ENCODE measurements around the gene CUX1. TPM values are rescaled to one million over a fixed set of nuclear protein-coding genes. Genes with fewer than 3 reads are reported as not detected.

Gene CUX1
- total RNA-seq, 4 donors from 2014 or later = 64.1 to 142 (median 111) TPM

DNA sequence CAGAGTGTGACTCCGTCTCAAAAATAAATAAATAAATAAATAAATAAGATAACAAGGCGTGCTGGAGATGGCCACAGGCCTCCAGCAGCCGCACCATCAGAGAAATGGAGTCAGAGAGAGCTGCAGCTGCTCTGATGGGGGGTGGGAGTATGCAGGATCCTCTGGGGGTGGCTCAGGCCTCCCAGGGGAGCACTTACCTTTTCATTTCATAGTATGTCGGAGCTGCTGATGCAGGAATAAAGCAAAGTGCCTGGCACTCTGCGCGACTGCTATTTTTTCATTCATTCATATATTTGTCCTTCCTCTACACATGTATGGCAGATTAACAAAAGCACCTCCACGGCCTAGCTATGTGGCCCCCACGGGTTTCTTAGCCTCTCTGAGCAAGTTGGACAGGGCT is 175.9 kb downstream of the CUX1 start:
- Histone ChIP-seq H3K27ac (no peak overlapping the region), H3K4me1 (peaks cover 0 to 10% (median 0%) of the 10 kb centered on the region in 4 donors)
- DNase-seq = no peak

DNA sequence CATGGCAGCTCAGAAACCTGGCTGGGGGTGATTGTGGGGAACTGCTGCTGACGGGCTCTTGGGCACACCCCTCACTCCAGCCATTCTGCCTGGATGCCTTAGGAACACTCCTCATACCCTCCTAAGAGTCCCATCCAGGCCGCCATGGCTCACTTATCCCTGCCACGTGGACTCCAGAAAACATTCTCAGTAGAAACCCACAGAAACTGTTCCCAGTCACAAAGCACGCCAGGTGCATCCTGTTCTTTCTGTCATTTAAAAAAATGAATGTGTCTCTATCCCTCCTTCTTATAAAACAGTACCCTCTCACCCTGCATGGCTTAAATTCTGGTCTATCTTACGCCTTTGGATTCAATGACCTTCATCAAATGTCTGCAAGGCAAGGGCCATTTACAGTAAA is 177.7 kb downstream of the CUX1 start:
- no peaks in the 10 kb centered on the region for H3K36me3 ChIP-seq
- peak in 1 of 3 donors; percentile 20 for DNase-seq
- H3K9me3 ChIP-seq = no peaks in the 10 kb centered on the region
- TF ChIP-seq POLR2A (IDR thresholded peaks at IDR 0.05) (no peak), CTCF (IDR thresholded peaks at IDR 0.05) (no peak)
- H3K27me3 ChIP-seq = no peaks in the 10 kb centered on the region
- no peak overlapping the region for H3K4me3 ChIP-seq
- no peaks in the 10 kb centered on the region for H3K4me1 ChIP-seq
- H3K27ac ChIP-seq = no peak overlapping the region

More for the DNA sequence above, 175.9 kb downstream of the CUX1 start:
- Histone ChIP-seq H3K36me3 (no peaks in the 10 kb centered on the region), H3K9me3 (no peaks in the 10 kb centered on the region), H3K4me3 (no peak overlapping the region), H3K27me3 (no peaks in the 10 kb centered on the region)
- TF ChIP-seq CTCF (IDR thresholded peaks at IDR 0.05) (no peak), POLR2A (IDR thresholded peaks at IDR 0.05) (no peak)

GRCh38 chr7:101996131-101996691 is 178.8 kb downstream of the CUX1 start:
- Histone ChIP-seq H3K4me3 (no peak overlapping the region), H3K27me3 (no peaks in the 10 kb centered on the region), H3K27ac (no peak overlapping the region), H3K9me3 (no peaks in the 10 kb centered on the region), H3K36me3 (no peaks in the 10 kb centered on the region), H3K4me1 (no peaks in the 10 kb centered on the region)
- TF ChIP-seq CTCF (IDR thresholded peaks at IDR 0.05) (no peak), POLR2A (IDR thresholded peaks at IDR 0.05) (no peak)
- DNase-seq = no peak

GRCh38 chr7:101996876-101997275 is 179.4 kb downstream of the CUX1 start:
- no peaks in the 10 kb centered on the region for H3K27me3 ChIP-seq
- H3K4me3 ChIP-seq = no peak overlapping the region
- H3K9me3 ChIP-seq = no peaks in the 10 kb centered on the region
- TF ChIP-seq POLR2A (IDR thresholded peaks at IDR 0.05) (no peak), CTCF (IDR thresholded peaks at IDR 0.05) (no peak)
- H3K36me3 ChIP-seq = no peaks in the 10 kb centered on the region
- no peaks in the 10 kb centered on the region for H3K4me1 ChIP-seq
- H3K27ac ChIP-seq = no peak overlapping the region
- DNase-seq = no peak

DNA sequence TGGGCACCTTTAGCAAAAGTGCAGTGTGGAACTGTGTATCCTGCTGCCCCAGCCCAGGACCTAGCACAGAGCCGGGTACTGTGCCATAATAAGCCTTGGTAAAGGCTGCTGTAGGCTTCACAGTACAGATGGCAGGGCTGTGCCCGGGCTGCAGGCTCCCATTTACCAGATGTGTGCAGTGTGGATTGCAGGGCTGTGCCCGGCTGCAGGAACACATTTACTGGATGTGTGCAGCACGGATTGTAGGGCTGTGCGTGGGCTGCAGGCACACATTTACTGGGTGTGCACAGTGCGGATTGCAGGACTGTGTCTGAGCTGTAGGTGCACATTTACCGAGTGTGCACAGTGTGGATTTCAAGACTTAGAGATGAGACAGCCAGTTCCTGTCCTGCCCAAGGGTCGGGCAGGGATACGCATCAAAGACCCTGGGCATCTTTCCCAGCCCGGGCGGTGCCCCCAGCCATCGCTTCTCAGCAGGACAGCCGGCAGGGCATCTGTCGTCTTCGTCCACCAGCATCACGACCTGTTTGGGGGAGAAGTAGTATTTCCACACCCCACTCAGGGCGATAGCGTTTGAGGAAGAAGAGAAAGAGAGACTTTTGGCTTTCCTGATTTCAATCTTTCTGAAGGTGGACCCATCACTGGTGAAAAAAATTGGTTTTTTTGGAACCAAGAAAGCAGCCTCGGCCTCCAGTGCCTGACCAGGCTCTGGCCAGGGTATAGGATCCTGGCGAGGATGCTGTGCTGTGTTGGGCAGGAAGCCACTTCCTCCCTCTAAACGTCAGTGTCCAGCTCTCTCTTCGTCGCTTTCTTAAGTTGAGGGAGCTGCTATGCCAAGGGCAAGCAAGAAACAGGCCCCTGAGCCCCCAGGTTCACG is 180.8 kb downstream of the CUX1 start:
- no peaks in the 10 kb centered on the region for H3K4me1 ChIP-seq
- no peak overlapping the region for H3K4me3 ChIP-seq
- DNase-seq = no peak
- H3K9me3 ChIP-seq = no peaks in the 10 kb centered on the region
- TF ChIP-seq POLR2A (IDR thresholded peaks at IDR 0.05) (no peak), CTCF (IDR thresholded peaks at IDR 0.05) (no peak)
- H3K27me3 ChIP-seq = no peaks in the 10 kb centered on the region
- no peak overlapping the region for H3K27ac ChIP-seq
- H3K36me3 ChIP-seq = no peaks in the 10 kb centered on the region
